ENCODE results near the gene ABHD1.
"Not testable (repeated sequence)": the region's sequence is repeated elsewhere in the genome, so short reads cannot be mapped to it uniquely, and the experiment has no call there.

Gene ABHD1

GRCh38 chr2:27170581-27171337, 47.1 kb downstream of the ABHD1 start:
- DNase-seq (ENCODE audit: low spot score), result no peak

GRCh38 chr2:27171351-27171848, 47.8 kb downstream of the ABHD1 start:
- no peak for DNase-seq (ENCODE audit: low spot score)

GRCh38 chr2:27174638-27175037, 51.0 kb downstream of the ABHD1 start:
- DNase-seq (ENCODE audit: low spot score), result no peak

GRCh38 chr2:27175330-27175729, 51.7 kb downstream of the ABHD1 start:
- DNase-seq (ENCODE audit: low spot score), result no peak

GRCh38 chr2:27175781-27176180, 52.2 kb downstream of the ABHD1 start:
- not testable (repeated sequence) for DNase-seq (ENCODE audit: low spot score)

- no peak for DNase-seq (ENCODE audit: low spot score)
Measured at GRCh38 chr2:27177441-27178351, 54.1 kb downstream of the ABHD1 start.

GRCh38 chr2:27178469-27178868, 54.9 kb downstream of the ABHD1 start:
- no peak for DNase-seq (ENCODE audit: low spot score)

- no peak for DNase-seq (ENCODE audit: low spot score)
Measured at GRCh38 chr2:27179344-27180000, 55.9 kb downstream of the ABHD1 start.

All from GM03348 (cell line).